Pancreas (tissue), 10 donors: ENCODE results near the gene BCAS3. TPM values are rescaled to one million over a fixed set of nuclear protein-coding genes. Genes with fewer than 3 reads are reported as not detected.

ENCODE experiments used
- ATAC-seq, 4 donors: fragments of 200-7000 bp; cut with Tn5 transposase; one replicate each; pipeline versions ENCODE4 v1.8.0 to v1.9.1; 2020; ENCODE audit warnings: mild to moderate bottlenecking in 4 of 4, moderate library complexity in 4 of 4
- DNase-seq, 6 donors: peaks; one replicate each; pipeline ENCODE4 v3.0.0-alpha.2; 2020
- FAIRE-seq: peaks from 2 replicates; lab custom pipeline; 2012; peaks lifted over from hg19 to GRCh38; lab: Jason Lieb, UNC
- H3K27ac ChIP-seq, 4 donors: fragments of 200-600 bp; sonication (generic); 1 replicate in 3 of 4; 2 replicates in 1 of 4; pipeline versions ENCODE4 v1.5.0 to v1.8.0; 2020
- H3K27me3 ChIP-seq, 4 donors: fragments of 200-600 bp; one replicate each; pipeline ENCODE4 v1.8.0; 2021
- H3K36me3 ChIP-seq, 3 donors: fragments of 200-600 bp; sonication (generic) in 1 of 3; one replicate each; pipeline versions ENCODE4 v1.5.0 to v1.8.0; 2020 to 2021
- H3K4me1 ChIP-seq, 3 donors: fragments of 200-600 bp; one replicate each; pipeline ENCODE4 v1.8.0; 2021
- H3K4me3 ChIP-seq, 4 donors: fragments of 200-600 bp; sonication (generic) in 2 of 4; one replicate each; pipeline versions ENCODE4 v1.5.0 to v1.8.0; 2020 to 2021
- H3K9me3 ChIP-seq, 4 donors: fragments of 200-600 bp; one replicate each; pipeline ENCODE4 v1.8.0; 2021
- CTCF ChIP-seq, 4 donors: fragments of 200-600 bp; sonication (generic) in 3 of 4; IDR thresholded peaks; one replicate each; pipeline versions ENCODE4 v1.5.0 to v1.8.0; 2021; ENCODE audit warnings: antibody characterized with exemption in 4 of 4
- WGBS, 2 donors: extraction: QIAGEN DNeasy Blood & Tissue Kit; methylation state at CpG; one replicate each; pipeline ENCODE4 v1.1.7; 2013; 5-methylcytosine and 5-hydroxymethylcytosine counted together
- intact Hi-C, 3 donors: fragments of 100-400 bp; cut with DNase I; formaldehyde crosslinking; loops; one replicate each; pipeline versions ENCODE4 v1.11.1 to v1.14.2; 2022
- polyA plus RNA-seq, 2 donors: library from polyadenylated mRNA; stranded (reverse); fragments of 200-250 nt; gene quantifications; one replicate each; pipeline ENCODE4 v1.2.3, GENCODE V29; 2013
- total RNA-seq, 6 donors: library from RNA; stranded (reverse); fragmentation: NEBNext Ultra II Directional in 4 of 6; extraction: Animal tissue kit (Norgen Biotek cat#: 25700) in 4 of 6; gene quantifications; one replicate each; pipeline versions ENCODE4 v1.2.1 to v1.2.4, GENCODE V29; 2021 to 2023
- donor health status: healthy with polysubstance abuse.
- donor health status: DM: no; HTN: no; CAD: no; lungs with moderate emphysema.
- donor health status: DM: no; HTN: no; CAD: no.
- donor health status: control.
- donor health status: control.
- donor health status: Bipolar disorder and iron deficiency.
- donor health status: DM: yes; HTN: yes; CAD: no.
- donor health status: DM: no; HTN: no; CAD: no.
- donor health status: DM: no; HTN: no; CAD: no.
- donor health status: DM: yes; HTN: yes; CAD: no.

BCAS3 gene
- total and polyA plus RNA-seq, 8 donors, result 4.6 to 27.7 (median 13.2) TPM

GRCh38 chr17:61393550-61393903 lies 715.9 kb downstream of the BCAS3 start:
- no peaks in the 10 kb centered on the region for H3K36me3 ChIP-seq
- no peak for TF ChIP-seq CTCF (IDR thresholded peaks at IDR 0.05)
- H3K27me3 ChIP-seq, result peaks cover 0 to 10% (median 3%) of the 10 kb centered on the region in 4 donors
- no peak for FAIRE-seq
- peak in 1 of 6 donors; percentile 21 for DNase-seq
- H3K27ac ChIP-seq, result no peak overlapping the region
- intact Hi-C loops, result loop anchor here in 2 of 3 donors (5.0 to 10.0 kb wide), 2 partner anchors 386 to 389 kb away; no protein-coding TSS in a partner anchor
- no peak for ATAC-seq
- H3K4me3 ChIP-seq, result no peak overlapping the region
- 89 to 98% methylated on average over 3 of the region's 3 CpGs for WGBS, 2 donors
- H3K9me3 ChIP-seq, result no peaks in the 10 kb centered on the region
- peaks cover 0 to 9% (median 9%) of the 10 kb centered on the region in 3 donors for H3K4me1 ChIP-seq

- no peak overlapping the region for H3K27ac ChIP-seq
- no peak for ATAC-seq
- H3K4me1 ChIP-seq, result peaks cover 0 to 13% (median 9%) of the 10 kb centered on the region in 3 donors
- 74 to 80% methylated on average over 7 of the region's 7 CpGs for WGBS, 2 donors
- peak in 1 of 6 donors; percentile 35 for DNase-seq
- H3K27me3 ChIP-seq, result peaks cover 0 to 14% (median 3%) of the 10 kb centered on the region in 4 donors
- FAIRE-seq, result no peak
- H3K4me3 ChIP-seq, result no peak overlapping the region
- no peaks in the 10 kb centered on the region for H3K9me3 ChIP-seq
- no peaks in the 10 kb centered on the region for H3K36me3 ChIP-seq
- intact Hi-C loops, result loop anchor here in 2 of 3 donors (5.0 to 10.0 kb wide), 2 partner anchors 387 to 389 kb away; no protein-coding TSS in a partner anchor
- no peak for TF ChIP-seq CTCF (IDR thresholded peaks at IDR 0.05)
Observed at GRCh38 chr17:61393904-61394629, 716.4 kb downstream of the BCAS3 start.

GRCh38 chr17:61394630-61395408 lies 717.2 kb downstream of the BCAS3 start:
- H3K36me3 ChIP-seq, result no peaks in the 10 kb centered on the region
- 78 to 80% methylated on average over 10 of the region's 10 CpGs for WGBS, 2 donors
- intact Hi-C loops, result loop anchor here in 2 of 3 donors (5.0 to 10.0 kb wide), 2 partner anchors 388 to 390 kb away; no protein-coding TSS in a partner anchor
- TF ChIP-seq CTCF (IDR thresholded peaks at IDR 0.05), result no peak
- DNase-seq (no peak), ATAC-seq (no peak), FAIRE-seq (no peak)
- peaks cover 0 to 14% (median 3%) of the 10 kb centered on the region in 4 donors for H3K27me3 ChIP-seq
- H3K4me3 ChIP-seq, result no peak overlapping the region
- peaks cover 0 to 19% (median 7%) of the 10 kb centered on the region in 3 donors for H3K4me1 ChIP-seq
- H3K27ac ChIP-seq, result no peak overlapping the region
- H3K9me3 ChIP-seq, result no peaks in the 10 kb centered on the region

GRCh38 chr17:61395409-61395982 lies 717.8 kb downstream of the BCAS3 start:
- WGBS, 2 donors, result 42 to 43% methylated on average over 27 to 38 of the region's 38 CpGs
- no peaks in the 10 kb centered on the region for H3K36me3 ChIP-seq
- intact Hi-C loops, result loop anchor here in 1 of 3 donors (10.0 kb wide), 1 partner anchor 391 kb away; no protein-coding TSS in a partner anchor
- DNase-seq (peak in 1 of 6 donors; percentile 46), ATAC-seq (no peak), FAIRE-seq (no peak)
- H3K27ac ChIP-seq, result no peak overlapping the region
- H3K27me3 ChIP-seq, result peaks cover 0 to 15% (median 3%) of the 10 kb centered on the region in 4 donors
- peaks cover 0 to 21% (median 7%) of the 10 kb centered on the region in 3 donors for H3K4me1 ChIP-seq
- no peaks in the 10 kb centered on the region for H3K9me3 ChIP-seq
- TF ChIP-seq CTCF (IDR thresholded peaks at IDR 0.05), result no peak
- no peak overlapping the region for H3K4me3 ChIP-seq
